Lower leg skin (tissue), 3 donors: ENCODE measurements around the gene BAG2.

ENCODE experiments used
- CTCF ChIP-seq, 3 donors: fragments of 450-650 bp; IDR thresholded peaks; one replicate each; pipeline ENCODE4 v1.5.1; 2016; ENCODE audit warnings: antibody characterized with exemption in 3 of 3, mild to moderate bottlenecking in 3 of 3, moderate library complexity in 2 of 3
- POLR2A ChIP-seq, 2 donors: fragments of 450-650 bp; IDR thresholded peaks; one replicate each; pipeline ENCODE4 v1.6.1; 2016 to 2017; ENCODE audit warnings: antibody characterized with exemption in 2 of 2, mild to moderate bottlenecking in 1 of 2, moderate library complexity in 1 of 2

DNA sequence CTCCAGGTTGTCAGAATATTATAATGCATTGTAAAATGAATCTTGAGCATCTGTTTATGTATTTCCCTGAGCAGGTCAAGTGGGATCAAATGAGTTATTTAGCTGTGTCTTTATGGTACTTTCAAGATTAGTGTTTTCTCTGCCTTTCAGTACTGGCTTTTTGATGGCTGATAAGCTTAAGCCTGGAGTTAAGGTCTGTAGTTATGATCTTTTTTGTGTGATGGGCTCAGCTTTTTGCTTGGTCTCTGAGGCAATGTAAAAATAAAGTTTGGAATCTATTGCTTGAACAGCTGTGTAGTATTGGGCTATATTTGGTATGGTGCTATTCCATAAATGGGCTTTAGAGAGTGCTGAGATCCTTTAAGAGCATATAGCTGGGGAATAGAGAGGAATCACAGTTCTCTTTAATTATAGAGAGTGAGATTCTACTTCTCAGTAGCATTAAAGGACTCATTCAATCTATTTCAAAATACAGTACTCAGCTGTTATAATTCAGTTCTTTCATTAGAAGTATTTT is 41.4 kb upstream of the BAG2 start:
- TF ChIP-seq CTCF (IDR thresholded peaks at IDR 0.05): no peak
- no peak for TF ChIP-seq POLR2A (IDR thresholded peaks at IDR 0.05)
